Esophagus squamous epithelium (tissue), 5 donors: ENCODE results near the gene WFDC8. TPM values are rescaled to one million over a fixed set of nuclear protein-coding genes. Genes with fewer than 3 reads are reported as not detected.
A peak's percentile ranks its signal among the peaks of the same experiment; 100 is the strongest.

Experiments
- DNase-seq: peaks from one replicate; lab custom pipeline; 2025; lab: John Stamatoyannopoulos, UW
- H3K27ac ChIP-seq, 4 donors: fragments of 200-600 bp; sonication (generic); one replicate each; pipeline ENCODE4 v1.5.1; 2016 to 2019; ENCODE audit warnings: mild to moderate bottlenecking in 1 of 4
- H3K27me3 ChIP-seq, 4 donors: fragments of 200-600 bp; sonication (generic); 1 replicate in 3 of 4; 2 replicates in 1 of 4; pipeline versions ENCODE4 v1.5.1 to v1.6.0; 2017 to 2021; ENCODE audit warnings: antibody characterized with exemption in 1 of 4
- H3K36me3 ChIP-seq, 3 donors: fragments of 200-600 bp; sonication (generic); one replicate each; pipeline ENCODE4 v1.5.1; 2016 to 2019
- H3K4me1 ChIP-seq, 3 donors: fragments of 200-600 bp; sonication (generic); one replicate each; pipeline ENCODE4 v1.5.1; 2017 to 2019
- H3K4me3 ChIP-seq, 4 donors: fragments of 200-600 bp; sonication (generic); 1 replicate in 3 of 4; 2 replicates in 1 of 4; pipeline ENCODE4 v1.5.1; 2016 to 2019; ENCODE audit warnings: mild to moderate bottlenecking in 2 of 4, moderate library complexity in 1 of 4
- H3K9me3 ChIP-seq, 3 donors: fragments of 200-600 bp; sonication (generic); one replicate each; pipeline ENCODE4 v1.5.1; 2016 to 2019
- CTCF ChIP-seq, 6 experiments: fragments of 450-650 bp in 4 of 6; fragments of 200-600 bp in 2 of 6; sonication (generic) in 2 of 6; IDR thresholded peaks; one replicate each; pipeline ENCODE4 v1.5.1; 2016 to 2019; ENCODE audit warnings: antibody characterized with exemption in 6 of 6, mild to moderate bottlenecking in 4 of 6, moderate library complexity in 4 of 6
- POLR2A ChIP-seq, 4 donors: fragments of 450-650 bp; IDR thresholded peaks; one replicate each; pipeline ENCODE4 v1.6.1; 2017; ENCODE audit warnings: antibody characterized with exemption in 4 of 4, mild to moderate bottlenecking in 4 of 4, moderate library complexity in 3 of 4
- WGBS, 2 donors: methylation state at CpG; one replicate each; pipeline ENCODE4 v1.1.5; 2018; 5-methylcytosine and 5-hydroxymethylcytosine counted together
- intact Hi-C: fragments of 100-400 bp; cut with DNase I; formaldehyde crosslinking; loops from one replicate; pipeline ENCODE4 v1.15.0; 2022
- total RNA-seq, 4 donors: library from RNA; depleted of rRNA; stranded (reverse); fragments of >200 nt; gene quantifications; one replicate each; pipeline ENCODE4 v1.1.0, GENCODE V29; 2016
- donor health status: DM: yes; HTN: yes; CAD: no.

Gene WFDC8
- total RNA-seq, 4 donors from 2014 or later = not detected

DNA sequence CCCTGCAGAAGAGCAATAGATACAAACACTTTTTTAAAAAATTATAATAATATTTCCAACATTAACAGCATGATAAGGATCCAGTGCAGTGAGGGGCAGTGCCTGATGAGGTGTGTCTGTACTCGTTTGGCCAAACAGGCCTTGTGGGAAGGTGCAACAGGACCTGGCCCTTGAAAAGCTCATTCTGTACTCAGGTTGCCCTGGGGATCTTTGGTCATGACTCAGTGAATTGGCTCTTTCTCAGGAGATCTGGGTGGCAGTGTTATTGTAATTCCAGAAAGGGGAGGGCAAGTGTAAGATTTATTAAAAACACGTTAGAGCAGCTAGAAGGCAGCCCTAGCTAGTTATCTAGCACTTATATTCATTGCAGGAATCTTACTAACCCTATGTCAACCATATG is 60.8 kb downstream of the WFDC8 start:
- TF ChIP-seq POLR2A (IDR thresholded peaks at IDR 0.05) (no peak), CTCF (IDR thresholded peaks at IDR 0.05) (no peak)
- intact Hi-C loops = no loop called here
- peaks cover 0 to 52% (median 0%) of the 10 kb centered on the region in 4 donors for H3K27me3 ChIP-seq
- peaks cover 0 to 19% (median 0%) of the 10 kb centered on the region in 3 donors for H3K4me1 ChIP-seq
- peak overlapping the region in 2 of 4 donors; percentile 16 to 50 for H3K27ac ChIP-seq
- 15 to 40% methylated on average over 2 of the region's 2 CpGs for WGBS, 2 donors
- H3K4me3 ChIP-seq = no peak overlapping the region
- no peaks in the 10 kb centered on the region for H3K36me3 ChIP-seq
- H3K9me3 ChIP-seq = no peaks in the 10 kb centered on the region
- DNase-seq = no peak

- DNase-seq = no peak
- Histone ChIP-seq H3K27me3 (peaks cover 0 to 54% (median 0%) of the 10 kb centered on the region in 4 donors), H3K4me1 (peaks cover 0 to 19% (median 0%) of the 10 kb centered on the region in 3 donors), H3K27ac (no peak within 1 kb of the TSS), H3K4me3 (no peak within 1 kb of the TSS), H3K9me3 (no peaks in the 10 kb centered on the region), H3K36me3 (no peaks in the 10 kb centered on the region)
- TF ChIP-seq CTCF (IDR thresholded peaks at IDR 0.05) = no peak
- TF ChIP-seq POLR2A (IDR thresholded peaks at IDR 0.05) = no peak
- WGBS, 2 donors = 59 to 60% methylated on average over 3 to 4 of the region's 5 CpGs
- intact Hi-C loops = no loop called here
Observed at GRCh38 chr20:45515147-45515913, 63.8 kb downstream of the WFDC8 start, which contains the start of gene SPINT3. Gene SPINT3, minus strand, starts transcription at chr20:45515622. Its CDS starts 14 bp downstream, at chr20:45515608.

GRCh38 chr20:45510242-45510862 is 68.7 kb downstream of the WFDC8 start:
- Histone ChIP-seq H3K9me3 (no peaks in the 10 kb centered on the region), H3K27ac (no peak overlapping the region), H3K27me3 (peaks cover 0 to 73% (median 0%) of the 10 kb centered on the region in 4 donors), H3K4me1 (no peaks in the 10 kb centered on the region), H3K4me3 (no peak overlapping the region), H3K36me3 (no peaks in the 10 kb centered on the region)
- intact Hi-C loops = no loop called here
- WGBS, 2 donors = 69 to 71% methylated on average over 5 of the region's 5 CpGs
- TF ChIP-seq POLR2A (IDR thresholded peaks at IDR 0.05) (no peak), CTCF (IDR thresholded peaks at IDR 0.05) (no peak)
- DNase-seq = no peak

DNA sequence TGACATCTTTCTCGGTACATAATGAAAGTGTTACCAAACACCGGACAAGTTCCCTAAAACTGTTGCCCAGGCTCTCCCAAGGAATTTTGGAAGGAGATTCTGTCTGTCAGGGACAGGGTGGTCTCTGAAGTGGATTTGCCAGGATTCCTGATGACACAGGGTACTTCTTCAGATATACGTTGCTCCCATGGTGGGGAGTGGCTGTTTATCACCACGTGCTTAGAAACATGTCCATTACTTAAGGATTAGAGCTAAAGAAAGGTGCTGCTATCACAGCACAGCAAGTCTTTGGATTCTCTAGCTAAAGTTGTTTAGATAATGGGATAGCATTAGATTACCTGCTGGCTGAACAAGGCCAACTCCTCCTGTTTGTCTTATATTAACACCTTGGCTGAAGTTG is 70.0 kb downstream of the WFDC8 start:
- Histone ChIP-seq H3K27me3 (peaks cover 0 to 75% (median 0%) of the 10 kb centered on the region in 4 donors), H3K27ac (no peak overlapping the region), H3K4me3 (no peak overlapping the region), H3K4me1 (no peaks in the 10 kb centered on the region), H3K9me3 (no peaks in the 10 kb centered on the region), H3K36me3 (no peaks in the 10 kb centered on the region)
- 61 to 89% methylated on average over 4 of the region's 4 CpGs for WGBS, 2 donors
- intact Hi-C loops = no loop called here
- no peak for DNase-seq
- TF ChIP-seq POLR2A (IDR thresholded peaks at IDR 0.05) (no peak), CTCF (IDR thresholded peaks at IDR 0.05) (no peak)
